ENCODE measurements around the gene SDF4.

SDF4 gene

DNA sequence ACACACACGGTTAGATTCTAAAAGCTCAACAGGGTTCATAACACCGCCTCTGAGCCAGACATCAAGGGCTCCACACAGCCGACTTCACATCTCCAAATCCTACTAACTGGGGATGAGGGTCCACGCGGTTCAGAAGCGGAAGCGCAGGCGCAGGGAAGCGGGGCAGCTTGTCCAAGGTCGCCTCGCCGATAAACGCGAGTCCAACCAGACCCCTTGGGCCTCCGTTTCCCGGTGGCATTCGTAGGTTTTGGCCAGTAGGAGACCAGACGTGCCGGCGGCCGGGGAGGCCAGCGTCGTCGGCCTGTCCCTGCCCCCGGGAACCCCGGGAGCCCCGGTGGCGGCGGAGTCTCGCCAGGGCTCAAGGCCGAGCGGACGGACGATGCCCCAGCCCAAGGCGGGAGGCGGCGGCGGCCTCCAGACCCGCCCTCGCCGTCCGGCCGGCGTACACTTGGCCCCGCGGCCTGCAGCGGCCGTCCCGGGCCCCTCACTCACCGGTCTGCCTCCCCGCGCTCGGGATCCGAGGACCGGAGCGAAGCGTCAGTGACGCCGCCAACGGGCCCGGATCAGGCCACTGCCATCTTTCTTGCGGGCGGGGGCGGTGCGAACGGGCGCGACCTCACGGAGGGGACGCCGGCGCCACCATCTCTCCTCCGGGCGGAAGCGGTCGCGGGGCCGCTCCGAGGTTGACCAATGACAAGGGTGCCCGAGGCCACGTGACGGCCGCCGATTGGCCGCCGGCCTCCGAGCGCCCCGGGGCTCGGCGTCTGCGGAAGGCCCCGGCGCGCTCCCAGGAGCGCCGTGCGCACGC, at the start of gene SDF4 (continued):
- TF ChIP-seq, protein P1, sequence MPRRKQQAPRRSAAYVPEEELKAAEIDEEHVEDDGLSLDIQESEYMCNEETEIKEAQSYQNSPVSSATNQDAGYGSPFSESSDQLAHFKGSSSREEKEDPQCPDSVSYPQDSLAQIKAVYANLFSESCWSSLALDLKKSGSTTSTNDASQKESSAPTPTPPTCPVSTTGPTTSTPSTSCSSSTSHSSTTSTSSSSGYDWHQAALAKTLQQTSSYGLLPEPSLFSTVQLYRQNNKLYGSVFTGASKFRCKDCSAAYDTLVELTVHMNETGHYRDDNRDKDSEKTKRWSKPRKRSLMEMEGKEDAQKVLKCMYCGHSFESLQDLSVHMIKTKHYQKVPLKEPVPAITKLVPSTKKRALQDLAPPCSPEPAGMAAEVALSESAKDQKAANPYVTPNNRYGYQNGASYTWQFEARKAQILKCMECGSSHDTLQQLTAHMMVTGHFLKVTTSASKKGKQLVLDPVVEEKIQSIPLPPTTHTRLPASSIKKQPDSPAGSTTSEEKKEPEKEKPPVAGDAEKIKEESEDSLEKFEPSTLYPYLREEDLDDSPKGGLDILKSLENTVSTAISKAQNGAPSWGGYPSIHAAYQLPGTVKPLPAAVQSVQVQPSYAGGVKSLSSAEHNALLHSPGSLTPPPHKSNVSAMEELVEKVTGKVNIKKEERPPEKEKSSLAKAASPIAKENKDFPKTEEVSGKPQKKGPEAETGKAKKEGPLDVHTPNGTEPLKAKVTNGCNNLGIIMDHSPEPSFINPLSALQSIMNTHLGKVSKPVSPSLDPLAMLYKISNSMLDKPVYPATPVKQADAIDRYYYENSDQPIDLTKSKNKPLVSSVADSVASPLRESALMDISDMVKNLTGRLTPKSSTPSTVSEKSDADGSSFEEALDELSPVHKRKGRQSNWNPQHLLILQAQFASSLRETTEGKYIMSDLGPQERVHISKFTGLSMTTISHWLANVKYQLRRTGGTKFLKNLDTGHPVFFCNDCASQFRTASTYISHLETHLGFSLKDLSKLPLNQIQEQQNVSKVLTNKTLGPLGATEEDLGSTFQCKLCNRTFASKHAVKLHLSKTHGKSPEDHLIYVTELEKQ (tag by site-specific recombination; IDR thresholded peaks at IDR 0.05; ENCODE audit: borderline replicate concordance): no peak
- TF ChIP-seq ZNF184 (tag by site-specific recombination; IDR thresholded peaks at IDR 0.05): no peak
- TF ChIP-seq ZNF23 (tag by site-specific recombination; IDR thresholded peaks at IDR 0.05; ENCODE audit: borderline replicate concordance): no peak
- TF ChIP-seq ZNF626 (tag by site-specific recombination; IDR thresholded peaks at IDR 0.05): no peak; the same call in 1 of the 2 replicates
- TF ChIP-seq ZNF112 (tag by site-specific recombination; IDR thresholded peaks at IDR 0.05): no peak
- TF ChIP-seq ZNF423 (tag by site-specific recombination; IDR thresholded peaks at IDR 0.05): no peak
- TF ChIP-seq ZNF548 (tag by site-specific recombination; IDR thresholded peaks at IDR 0.05): no peak
- TF ChIP-seq ZNF202 (tag by site-specific recombination; IDR thresholded peaks at IDR 0.05; ENCODE audit: borderline replicate concordance): no peak
- TF ChIP-seq ZNF221 (tag by site-specific recombination; IDR thresholded peaks at IDR 0.05; ENCODE audit: borderline replicate concordance): no peak
- no peak for TF ChIP-seq ZNF341 (tag by site-specific recombination; IDR thresholded peaks at IDR 0.05; ENCODE audit: low read depth)
- TF ChIP-seq EGR2 (tag by site-specific recombination; IDR thresholded peaks at IDR 0.05; ENCODE audit: low read depth): peak; percentile 27; the same call in 1 of the 2 replicates
- no peak for TF ChIP-seq HOXA7 (CRISPR knock-in tag; IDR thresholded peaks at IDR 0.05; ENCODE audit: borderline replicate concordance)
- no peak for TF ChIP-seq ZNF19 (tag by site-specific recombination; IDR thresholded peaks at IDR 0.05; ENCODE audit: low read depth)
- TF ChIP-seq FEZF1 (tag by site-specific recombination; IDR thresholded peaks at IDR 0.05): no peak
- TF ChIP-seq ZNF514 (tag by site-specific recombination; IDR thresholded peaks at IDR 0.05): no peak
- no peak for TF ChIP-seq ZNF549 (tag by site-specific recombination; IDR thresholded peaks at IDR 0.05)
- TF ChIP-seq, protein P2, sequence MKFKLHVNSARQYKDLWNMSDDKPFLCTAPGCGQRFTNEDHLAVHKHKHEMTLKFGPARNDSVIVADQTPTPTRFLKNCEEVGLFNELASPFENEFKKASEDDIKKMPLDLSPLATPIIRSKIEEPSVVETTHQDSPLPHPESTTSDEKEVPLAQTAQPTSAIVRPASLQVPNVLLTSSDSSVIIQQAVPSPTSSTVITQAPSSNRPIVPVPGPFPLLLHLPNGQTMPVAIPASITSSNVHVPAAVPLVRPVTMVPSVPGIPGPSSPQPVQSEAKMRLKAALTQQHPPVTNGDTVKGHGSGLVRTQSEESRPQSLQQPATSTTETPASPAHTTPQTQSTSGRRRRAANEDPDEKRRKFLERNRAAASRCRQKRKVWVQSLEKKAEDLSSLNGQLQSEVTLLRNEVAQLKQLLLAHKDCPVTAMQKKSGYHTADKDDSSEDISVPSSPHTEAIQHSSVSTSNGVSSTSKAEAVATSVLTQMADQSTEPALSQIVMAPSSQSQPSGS (tag by site-specific recombination; IDR thresholded peaks at IDR 0.05; ENCODE audit: low read depth): no peak
- 0 out of 2 replicates have a peak, but pooled peaks have one; percentile 27 for TF ChIP-seq ZNF596 (tag by site-specific recombination; IDR thresholded peaks at IDR 0.05)
- TF ChIP-seq, protein P3, sequence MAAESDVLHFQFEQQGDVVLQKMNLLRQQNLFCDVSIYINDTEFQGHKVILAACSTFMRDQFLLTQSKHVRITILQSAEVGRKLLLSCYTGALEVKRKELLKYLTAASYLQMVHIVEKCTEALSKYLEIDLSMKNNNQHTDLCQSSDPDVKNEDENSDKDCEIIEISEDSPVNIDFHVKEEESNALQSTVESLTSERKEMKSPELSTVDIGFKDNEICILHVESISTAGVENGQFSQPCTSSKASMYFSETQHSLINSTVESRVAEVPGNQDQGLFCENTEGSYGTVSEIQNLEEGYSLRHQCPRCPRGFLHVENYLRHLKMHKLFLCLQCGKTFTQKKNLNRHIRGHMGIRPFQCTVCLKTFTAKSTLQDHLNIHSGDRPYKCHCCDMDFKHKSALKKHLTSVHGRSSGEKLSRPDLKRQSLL (tag by site-specific recombination; IDR thresholded peaks at IDR 0.05): peak; percentile 13; the same call in 1 of the 2 replicates
- TF ChIP-seq WT1 (tag by site-specific recombination; IDR thresholded peaks at IDR 0.05): no peak; the same call in 1 of the 2 replicates
- TF ChIP-seq, protein P4, sequence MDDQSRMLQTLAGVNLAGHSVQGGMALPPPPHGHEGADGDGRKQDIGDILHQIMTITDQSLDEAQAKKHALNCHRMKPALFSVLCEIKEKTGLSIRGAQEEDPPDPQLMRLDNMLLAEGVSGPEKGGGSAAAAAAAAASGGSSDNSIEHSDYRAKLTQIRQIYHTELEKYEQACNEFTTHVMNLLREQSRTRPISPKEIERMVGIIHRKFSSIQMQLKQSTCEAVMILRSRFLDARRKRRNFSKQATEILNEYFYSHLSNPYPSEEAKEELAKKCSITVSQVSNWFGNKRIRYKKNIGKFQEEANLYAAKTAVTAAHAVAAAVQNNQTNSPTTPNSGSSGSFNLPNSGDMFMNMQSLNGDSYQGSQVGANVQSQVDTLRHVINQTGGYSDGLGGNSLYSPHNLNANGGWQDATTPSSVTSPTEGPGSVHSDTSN (CRISPR knock-in tag; IDR thresholded peaks at IDR 0.05): no peak
- no peak for TF ChIP-seq ZNF121 (tag by site-specific recombination; IDR thresholded peaks at IDR 0.05)
- 0 out of 2 replicates have a peak, but pooled peaks have one; percentile 30 for TF ChIP-seq SCRT2 (tag by site-specific recombination; IDR thresholded peaks at IDR 0.05)
- TF ChIP-seq IKZF3 (tag by site-specific recombination; IDR thresholded peaks at IDR 0.05): no peak
- no peak for TF ChIP-seq ZNF146 (tag by site-specific recombination; IDR thresholded peaks at IDR 0.05)
- no peak for TF ChIP-seq ZNF624 (tag by site-specific recombination; IDR thresholded peaks at IDR 0.05)
- no peak for TF ChIP-seq SALL2 (tag by site-specific recombination; IDR thresholded peaks at IDR 0.05; ENCODE audit: borderline replicate concordance)
- TF ChIP-seq ZNF768 (tag by site-specific recombination; IDR thresholded peaks at IDR 0.05): no peak
- TF ChIP-seq, protein P5, sequence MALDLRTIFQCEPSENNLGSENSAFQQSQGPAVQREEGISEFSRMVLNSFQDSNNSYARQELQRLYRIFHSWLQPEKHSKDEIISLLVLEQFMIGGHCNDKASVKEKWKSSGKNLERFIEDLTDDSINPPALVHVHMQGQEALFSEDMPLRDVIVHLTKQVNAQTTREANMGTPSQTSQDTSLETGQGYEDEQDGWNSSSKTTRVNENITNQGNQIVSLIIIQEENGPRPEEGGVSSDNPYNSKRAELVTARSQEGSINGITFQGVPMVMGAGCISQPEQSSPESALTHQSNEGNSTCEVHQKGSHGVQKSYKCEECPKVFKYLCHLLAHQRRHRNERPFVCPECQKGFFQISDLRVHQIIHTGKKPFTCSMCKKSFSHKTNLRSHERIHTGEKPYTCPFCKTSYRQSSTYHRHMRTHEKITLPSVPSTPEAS (tag by site-specific recombination; IDR thresholded peaks at IDR 0.05): no peak
- no peak for TF ChIP-seq ZNF223 (tag by site-specific recombination; IDR thresholded peaks at IDR 0.05)
- TF ChIP-seq ZNF843 (tag by site-specific recombination; IDR thresholded peaks at IDR 0.05): 0 out of 2 replicates have a peak, but pooled peaks have one; percentile 37
- TF ChIP-seq TCF7L2 (IDR thresholded peaks at IDR 0.05; ENCODE audit: borderline replicate concordance, low read depth, low read length): no peak
- TF ChIP-seq ZNF785 (tag by site-specific recombination; IDR thresholded peaks at IDR 0.05): no peak
